SHP77 treated with DMSO at 0.1 percent for 48 hours (cell line): Measurements from ENCODE around the gene UNC50.
A peak's percentile ranks its signal among the peaks of the same experiment; 100 is the strongest.
"Not testable (repeated sequence)": the region's sequence is repeated elsewhere in the genome, so short reads cannot be mapped to it uniquely, and the experiment has no call there.

Source experiments
- DNase-seq: peaks from one replicate; lab custom pipeline; 2025; lab: John Stamatoyannopoulos, UW

The UNC50 gene

GRCh38 chr2:98608962-98609604, 694 bp downstream of the UNC50 start:
- no peak for DNase-seq

- DNase-seq = no peak
These were observed 5.8 kb downstream of the UNC50 start for GRCh38 chr2:98614024-98614739.

GRCh38 chr2:98615481-98615880, 7.1 kb downstream of the UNC50 start:
- no peak for DNase-seq

GRCh38 chr2:98617149-98617548, 8.8 kb downstream of the UNC50 start:
- no peak for DNase-seq

- no peak for DNase-seq
These were observed 15.3 kb downstream of the UNC50 start for GRCh38 chr2:98623657-98624056.

GRCh38 chr2:98632351-98632750, 24.0 kb downstream of the UNC50 start:
- no peak for DNase-seq

- DNase-seq = no peak
These were observed 26.2 kb downstream of the UNC50 start for GRCh38 chr2:98634406-98635092.

GRCh38 chr2:98637401-98638147, 29.2 kb downstream of the UNC50 start:
- DNase-seq = no peak

GRCh38 chr2:98643496-98644100, 35.2 kb downstream of the UNC50 start:
- DNase-seq = no peak

GRCh38 chr2:98647636-98648035, 39.2 kb downstream of the UNC50 start:
- no peak for DNase-seq

- no peak for DNase-seq
These were observed 40.1 kb downstream of the UNC50 start for GRCh38 chr2:98648451-98648850.

- DNase-seq = peak; percentile 77
These were observed 41.0 kb downstream of the UNC50 start for GRCh38 chr2:98649135-98649991.

- no peak for DNase-seq
These were observed 41.6 kb downstream of the UNC50 start for GRCh38 chr2:98649992-98650375.

- no peak for DNase-seq
These were observed 42.6 kb downstream of the UNC50 start for GRCh38 chr2:98650998-98651397.

- no peak for DNase-seq
These were observed 46.5 kb downstream of the UNC50 start for GRCh38 chr2:98654699-98655495.

GRCh38 chr2:98656800-98657199, 48.4 kb downstream of the UNC50 start:
- no peak for DNase-seq

- no peak for DNase-seq
These were observed 50.6 kb downstream of the UNC50 start for GRCh38 chr2:98658816-98659490.

- DNase-seq = not testable (repeated sequence)
These were observed 51.1 kb downstream of the UNC50 start for GRCh38 chr2:98659491-98659840.

GRCh38 chr2:98663511-98664090, 55.2 kb downstream of the UNC50 start:
- no peak for DNase-seq
